ENCODE measurements around the gene TAGLN3.

Gene TAGLN3

DNA sequence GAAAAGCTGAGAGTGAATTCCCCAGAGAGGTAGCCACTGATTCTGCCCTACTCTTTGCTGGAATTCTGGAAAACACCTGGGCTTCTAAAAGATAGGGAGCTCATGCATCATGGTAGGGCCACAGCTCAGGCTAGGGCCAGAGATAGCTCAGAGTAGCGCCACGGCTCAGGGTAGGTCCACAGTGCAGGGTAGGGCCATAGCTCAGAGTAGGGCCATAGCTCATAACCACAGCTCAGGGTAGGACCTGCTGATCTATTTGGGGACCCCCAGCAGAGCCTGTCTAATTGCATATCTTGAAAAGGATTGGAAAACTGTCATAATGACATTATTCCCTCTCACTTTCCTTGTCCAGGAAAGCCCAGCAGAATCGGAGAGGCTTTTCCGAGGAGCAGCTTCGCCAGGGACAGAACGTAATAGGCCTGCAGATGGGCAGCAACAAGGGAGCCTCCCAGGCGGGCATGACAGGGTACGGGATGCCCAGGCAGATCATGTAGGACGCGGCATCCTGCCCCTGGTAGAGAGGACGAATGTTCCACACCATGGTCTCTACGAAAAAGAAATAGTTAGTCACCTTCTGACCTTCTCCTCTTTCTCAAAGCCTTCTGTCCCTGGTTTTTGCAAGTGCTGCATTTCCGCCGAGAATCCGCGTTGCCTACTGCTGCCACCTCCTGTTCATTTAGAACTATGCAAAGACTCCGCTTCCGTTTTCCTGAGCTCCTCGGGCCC is 14.5 kb downstream of the TAGLN3 start:
- no peaks in the 10 kb centered on the region for H3K27me3 ChIP-seq (replicated peaks; ENCODE audit: control insufficient read depth, insufficient read depth, low read length)
- peaks cover 23% of the 10 kb centered on the region for H3K4me1 ChIP-seq (ENCODE audit: control insufficient read depth, insufficient read depth, low read length)
- H3K36me3 ChIP-seq (ENCODE audit: control insufficient read depth, insufficient read depth, low read length, severe bottlenecking): no peaks in the 10 kb centered on the region
- no peaks in the 10 kb centered on the region for H3K9me3 ChIP-seq (ENCODE audit: control insufficient read depth, low read length)
- H3K4me3 ChIP-seq (ENCODE audit: low read length): no peak overlapping the region
- H3K9ac ChIP-seq (ENCODE audit: low read length): no peak overlapping the region
- DNase-seq (ENCODE audit: low read depth): peak; percentile 89

DNA sequence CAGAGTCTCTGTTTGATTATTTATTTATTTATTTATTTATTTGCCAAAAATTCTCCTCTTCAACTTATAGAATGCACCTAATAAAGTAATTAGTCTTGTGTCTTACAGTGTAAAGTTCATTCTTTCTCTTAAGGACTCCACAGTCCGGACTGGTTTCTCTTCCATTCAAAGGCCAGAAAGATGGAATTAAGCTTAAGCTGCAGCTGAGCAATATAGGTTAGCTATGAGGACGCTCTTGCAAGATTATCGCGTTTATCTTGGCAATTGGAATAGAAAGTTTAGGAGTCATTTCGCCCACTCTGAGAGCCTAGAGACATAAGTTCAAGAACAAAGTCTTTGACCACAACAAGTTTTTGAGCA is 15.0 kb downstream of the TAGLN3 start:
- Histone ChIP-seq H3K4me3 (ENCODE audit: low read length) (no peak overlapping the region), H3K9ac (ENCODE audit: low read length) (no peak overlapping the region), H3K27me3 (replicated peaks; ENCODE audit: control insufficient read depth, insufficient read depth, low read length) (no peaks in the 10 kb centered on the region), H3K9me3 (ENCODE audit: control insufficient read depth, low read length) (no peaks in the 10 kb centered on the region), H3K36me3 (ENCODE audit: control insufficient read depth, insufficient read depth, low read length, severe bottlenecking) (no peaks in the 10 kb centered on the region), H3K4me1 (ENCODE audit: control insufficient read depth, insufficient read depth, low read length) (peaks cover 23% of the 10 kb centered on the region)
- DNase-seq (ENCODE audit: low read depth): no peak

DNA sequence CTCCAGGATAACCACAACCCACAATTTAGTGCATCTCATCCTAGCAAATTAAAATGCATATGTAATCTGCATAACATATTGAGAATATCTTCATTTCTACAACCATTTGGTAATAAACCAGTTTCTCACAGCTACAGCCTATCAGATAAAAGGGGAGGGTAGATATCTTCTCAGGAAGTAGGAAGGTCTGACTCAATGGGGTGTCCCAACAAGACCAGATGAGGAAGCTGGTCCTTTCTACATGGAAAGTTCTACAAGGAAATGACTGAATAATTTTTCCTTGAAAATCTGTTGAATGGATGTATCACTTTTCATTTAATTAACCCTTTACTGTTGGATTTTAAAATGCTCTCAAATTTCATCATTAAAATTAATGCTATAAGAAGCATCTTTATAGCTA is 18.4 kb downstream of the TAGLN3 start:
- Histone ChIP-seq H3K36me3 (ENCODE audit: control insufficient read depth, insufficient read depth, low read length, severe bottlenecking) (no peaks in the 10 kb centered on the region), H3K27me3 (replicated peaks; ENCODE audit: control insufficient read depth, insufficient read depth, low read length) (no peaks in the 10 kb centered on the region), H3K4me1 (ENCODE audit: control insufficient read depth, insufficient read depth, low read length) (peaks cover 48% of the 10 kb centered on the region), H3K9ac (ENCODE audit: low read length) (no peak overlapping the region), H3K4me3 (ENCODE audit: low read length) (no peak overlapping the region), H3K9me3 (ENCODE audit: control insufficient read depth, low read length) (peaks cover 3% of the 10 kb centered on the region)
- DNase-seq (ENCODE audit: low read depth): no peak

DNA sequence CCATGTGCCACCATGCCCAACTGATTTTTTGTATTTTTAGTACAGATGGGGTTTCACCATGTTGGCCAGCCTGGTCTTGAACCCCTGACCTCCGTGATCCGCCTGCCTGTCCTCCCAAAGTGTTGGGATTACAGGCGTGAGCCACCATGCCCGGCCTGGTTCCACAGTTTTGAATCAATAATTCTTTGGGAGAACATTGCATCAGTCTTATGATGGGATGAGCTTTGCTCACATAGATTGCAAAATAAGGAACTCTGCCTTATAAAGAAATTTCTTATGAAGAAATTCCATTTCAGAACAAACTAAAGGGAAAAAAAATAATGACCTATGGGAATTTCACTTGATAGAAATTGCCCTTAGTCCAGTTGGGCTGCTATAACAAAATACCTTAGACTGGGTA is 20.0 kb downstream of the TAGLN3 start:
- Histone ChIP-seq H3K4me1 (ENCODE audit: control insufficient read depth, insufficient read depth, low read length) (peaks cover 49% of the 10 kb centered on the region), H3K4me3 (ENCODE audit: low read length) (no peak overlapping the region), H3K27me3 (replicated peaks; ENCODE audit: control insufficient read depth, insufficient read depth, low read length) (no peaks in the 10 kb centered on the region), H3K9ac (ENCODE audit: low read length) (peak overlapping the region; percentile 66), H3K36me3 (ENCODE audit: control insufficient read depth, insufficient read depth, low read length, severe bottlenecking) (no peaks in the 10 kb centered on the region), H3K9me3 (ENCODE audit: control insufficient read depth, low read length) (peaks cover 3% of the 10 kb centered on the region)
- peak; percentile 24 for DNase-seq (ENCODE audit: low read depth)

DNA sequence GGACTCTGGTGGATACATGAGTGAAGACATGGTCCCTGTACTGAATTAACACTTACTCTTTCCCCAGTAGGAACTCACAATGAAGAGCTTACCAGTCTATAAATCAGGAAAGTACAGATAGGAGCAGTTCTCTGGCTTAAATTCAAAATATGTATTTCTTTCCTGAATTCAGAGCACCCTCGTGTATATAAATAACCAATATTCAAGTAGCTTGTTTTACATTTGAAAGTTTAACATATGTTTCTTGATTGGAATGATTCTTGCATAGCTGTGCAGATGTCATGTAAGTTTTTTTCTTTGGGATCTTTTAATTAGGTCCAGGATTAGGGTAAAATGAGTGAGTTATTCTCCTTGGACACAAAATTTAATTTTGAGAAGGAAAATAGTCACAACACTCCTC is 21.0 kb downstream of the TAGLN3 start:
- H3K4me3 ChIP-seq (ENCODE audit: low read length): no peak overlapping the region
- DNase-seq (ENCODE audit: low read depth): no peak
- no peak overlapping the region for H3K9ac ChIP-seq (ENCODE audit: low read length)
- peaks cover 3% of the 10 kb centered on the region for H3K9me3 ChIP-seq (ENCODE audit: control insufficient read depth, low read length)
- peaks cover 49% of the 10 kb centered on the region for H3K4me1 ChIP-seq (ENCODE audit: control insufficient read depth, insufficient read depth, low read length)
- no peaks in the 10 kb centered on the region for H3K27me3 ChIP-seq (replicated peaks; ENCODE audit: control insufficient read depth, insufficient read depth, low read length)
- no peaks in the 10 kb centered on the region for H3K36me3 ChIP-seq (ENCODE audit: control insufficient read depth, insufficient read depth, low read length, severe bottlenecking)

DNA sequence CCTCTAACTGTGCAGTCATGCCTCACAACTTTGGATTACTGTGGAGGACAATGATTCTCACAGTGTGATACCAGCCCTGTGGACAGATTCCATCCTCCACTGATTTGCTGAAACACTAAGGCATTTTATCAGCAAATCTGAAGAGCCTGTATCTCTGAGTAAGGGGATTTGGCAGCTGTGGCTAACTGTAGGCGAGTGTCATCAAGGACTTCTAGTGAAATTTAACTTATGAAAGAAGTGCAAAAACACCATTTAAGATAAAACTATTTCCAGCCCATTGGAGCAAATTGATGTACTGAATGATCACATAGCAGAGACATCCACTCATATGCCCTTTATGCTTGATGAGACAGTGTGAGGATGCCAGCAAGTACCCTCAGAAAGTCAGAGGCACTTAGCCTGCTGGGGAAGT is 22.0 kb downstream of the TAGLN3 start:
- H3K4me1 ChIP-seq (ENCODE audit: control insufficient read depth, insufficient read depth, low read length): peaks cover 49% of the 10 kb centered on the region
- no peak overlapping the region for H3K4me3 ChIP-seq (ENCODE audit: low read length)
- no peaks in the 10 kb centered on the region for H3K27me3 ChIP-seq (replicated peaks; ENCODE audit: control insufficient read depth, insufficient read depth, low read length)
- no peaks in the 10 kb centered on the region for H3K36me3 ChIP-seq (ENCODE audit: control insufficient read depth, insufficient read depth, low read length, severe bottlenecking)
- H3K9me3 ChIP-seq (ENCODE audit: control insufficient read depth, low read length): peaks cover 3% of the 10 kb centered on the region
- DNase-seq (ENCODE audit: low read depth): no peak
- peak overlapping the region; percentile 61 for H3K9ac ChIP-seq (ENCODE audit: low read length)

DNA sequence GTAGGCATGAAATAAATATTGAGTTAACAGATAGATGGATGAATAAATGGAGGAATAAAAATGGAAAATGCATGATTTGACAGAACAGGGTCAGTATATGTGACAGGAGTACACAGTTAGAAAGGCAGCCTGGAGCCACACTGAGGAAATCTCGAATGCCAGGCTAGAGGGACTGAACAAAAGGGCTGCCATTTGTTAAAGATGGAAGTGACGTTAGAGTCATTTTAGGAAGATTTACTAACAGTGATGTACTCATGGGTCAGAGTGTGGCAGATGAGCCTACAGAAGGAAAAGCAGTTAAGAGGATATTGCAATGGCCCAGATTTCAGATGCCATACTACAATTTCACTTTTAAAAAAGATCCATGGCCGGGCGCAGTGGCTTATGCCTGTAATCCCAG is 28.4 kb downstream of the TAGLN3 start:
- no peak for DNase-seq (ENCODE audit: low read depth)
- Histone ChIP-seq H3K4me3 (ENCODE audit: low read length) (no peak overlapping the region), H3K9ac (ENCODE audit: low read length) (no peak overlapping the region), H3K9me3 (ENCODE audit: control insufficient read depth, low read length) (no peaks in the 10 kb centered on the region), H3K36me3 (ENCODE audit: control insufficient read depth, insufficient read depth, low read length, severe bottlenecking) (no peaks in the 10 kb centered on the region), H3K27me3 (replicated peaks; ENCODE audit: control insufficient read depth, insufficient read depth, low read length) (no peaks in the 10 kb centered on the region), H3K4me1 (ENCODE audit: control insufficient read depth, insufficient read depth, low read length) (peaks cover 7% of the 10 kb centered on the region)

DNA sequence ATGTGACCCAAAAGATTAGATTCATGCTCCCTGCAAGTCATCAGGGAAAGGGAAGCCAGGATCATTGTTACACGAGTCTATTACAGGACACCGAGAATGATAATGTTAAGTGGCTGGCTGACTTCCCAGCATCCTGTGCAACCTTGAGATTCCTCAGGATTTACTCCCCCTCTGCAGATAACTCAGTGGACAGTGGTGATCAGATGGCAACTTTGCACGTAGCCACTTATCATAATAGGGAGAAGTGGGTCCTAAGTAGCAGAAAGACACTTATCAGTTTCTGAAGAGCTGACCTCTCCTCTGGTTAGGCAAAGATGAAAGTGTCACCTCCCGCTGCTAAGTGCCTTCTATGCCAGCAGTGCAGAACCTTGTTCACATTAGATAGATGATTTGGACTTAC is 29.1 kb downstream of the TAGLN3 start:
- Histone ChIP-seq H3K27me3 (replicated peaks; ENCODE audit: control insufficient read depth, insufficient read depth, low read length) (no peaks in the 10 kb centered on the region), H3K4me3 (ENCODE audit: low read length) (no peak overlapping the region), H3K36me3 (ENCODE audit: control insufficient read depth, insufficient read depth, low read length, severe bottlenecking) (no peaks in the 10 kb centered on the region), H3K9me3 (ENCODE audit: control insufficient read depth, low read length) (no peaks in the 10 kb centered on the region), H3K4me1 (ENCODE audit: control insufficient read depth, insufficient read depth, low read length) (peaks cover 5% of the 10 kb centered on the region), H3K9ac (ENCODE audit: low read length) (no peak overlapping the region)
- no peak for DNase-seq (ENCODE audit: low read depth)

DNA sequence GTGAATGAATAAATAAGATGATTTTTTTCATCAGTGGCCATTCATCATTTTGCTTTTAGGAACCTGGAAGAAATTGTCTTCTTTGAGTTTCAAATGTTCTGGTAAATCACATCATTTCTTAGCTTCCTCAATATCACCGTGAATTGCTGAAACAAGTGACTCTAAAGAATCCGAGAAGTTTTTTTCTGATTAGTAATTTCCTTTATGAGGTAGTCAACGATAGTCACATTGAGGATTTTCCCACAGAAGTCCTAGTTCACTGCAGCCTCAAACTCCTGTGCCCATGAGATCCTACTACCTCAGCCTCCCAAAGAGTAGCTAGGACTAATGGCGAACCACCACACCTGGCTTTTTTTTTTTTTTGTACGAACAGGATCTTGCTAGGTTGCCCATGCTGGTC is 32.2 kb downstream of the TAGLN3 start:
- Histone ChIP-seq H3K36me3 (ENCODE audit: control insufficient read depth, insufficient read depth, low read length, severe bottlenecking) (no peaks in the 10 kb centered on the region), H3K27me3 (replicated peaks; ENCODE audit: control insufficient read depth, insufficient read depth, low read length) (no peaks in the 10 kb centered on the region), H3K9me3 (ENCODE audit: control insufficient read depth, low read length) (no peaks in the 10 kb centered on the region), H3K4me1 (ENCODE audit: control insufficient read depth, insufficient read depth, low read length) (peaks cover 5% of the 10 kb centered on the region), H3K4me3 (ENCODE audit: low read length) (no peak overlapping the region), H3K9ac (ENCODE audit: low read length) (no peak overlapping the region)
- DNase-seq (ENCODE audit: low read depth): no peak

DNA sequence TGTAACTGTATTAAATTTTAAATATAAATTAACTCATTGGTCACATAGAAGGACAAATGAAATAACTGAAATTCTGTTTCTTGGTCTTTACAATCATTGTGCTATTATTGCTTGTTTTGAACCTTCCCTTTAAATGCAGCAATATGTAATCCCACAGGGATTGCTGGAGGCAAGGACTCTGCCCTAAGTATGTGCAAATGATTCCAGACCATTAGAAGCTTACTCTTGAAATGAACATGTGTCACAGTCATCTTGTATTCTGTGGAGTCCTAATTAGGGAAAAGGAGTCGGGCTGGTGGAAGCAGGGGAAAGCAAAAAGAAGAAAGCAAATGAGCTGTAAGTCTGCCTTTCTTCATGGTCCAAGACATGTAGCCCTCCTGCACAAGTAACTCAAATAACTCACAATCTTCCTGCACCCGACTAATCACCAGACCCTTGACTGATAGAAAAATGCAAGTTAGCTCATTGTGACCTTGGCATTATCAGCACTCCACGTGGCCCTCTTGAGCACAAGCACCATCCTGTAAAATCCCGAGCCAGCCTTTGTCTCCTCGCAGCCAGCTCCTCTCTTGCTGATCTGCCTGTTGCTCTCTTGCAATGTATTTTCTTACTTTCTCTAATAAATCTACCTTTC is 33.5 kb downstream of the TAGLN3 start:
- Histone ChIP-seq H3K9me3 (ENCODE audit: control insufficient read depth, low read length) (no peaks in the 10 kb centered on the region), H3K4me1 (ENCODE audit: control insufficient read depth, insufficient read depth, low read length) (peaks cover 5% of the 10 kb centered on the region), H3K9ac (ENCODE audit: low read length) (no peak overlapping the region), H3K27me3 (replicated peaks; ENCODE audit: control insufficient read depth, insufficient read depth, low read length) (no peaks in the 10 kb centered on the region), H3K4me3 (ENCODE audit: low read length) (no peak overlapping the region), H3K36me3 (ENCODE audit: control insufficient read depth, insufficient read depth, low read length, severe bottlenecking) (no peaks in the 10 kb centered on the region)
- DNase-seq (ENCODE audit: low read depth): no peak

DNA sequence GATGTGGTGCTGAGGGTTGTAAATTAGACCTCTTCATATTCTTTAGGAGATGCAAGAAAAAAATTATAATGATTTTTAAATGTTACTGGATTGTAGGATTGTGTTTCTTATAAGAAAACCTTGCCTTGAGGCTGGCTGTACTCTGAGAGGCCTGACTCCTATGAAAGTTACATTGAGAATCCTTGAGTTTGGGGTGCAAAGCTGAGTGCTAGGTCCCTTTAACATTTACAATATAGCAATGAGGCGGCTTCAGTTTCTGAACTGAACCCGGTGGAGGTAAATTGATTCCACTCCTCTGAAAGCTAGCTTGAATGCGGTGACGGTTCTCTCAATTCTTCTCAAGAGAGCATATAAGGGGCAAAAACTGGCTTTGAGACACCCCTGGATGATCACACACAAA is 35.7 kb downstream of the TAGLN3 start, which contains the start of gene TMPRSS7:
TMPRSS7 (plus strand) TSS at position 301 of the 400 bp plus-strand sequence. CDS start 110 bp downstream, outside the sequence.
- H3K9ac ChIP-seq (ENCODE audit: low read length): no peak within 1 kb of the TSS
- H3K9me3 ChIP-seq (ENCODE audit: control insufficient read depth, low read length): no peaks in the 10 kb centered on the region
- no peaks in the 10 kb centered on the region for H3K36me3 ChIP-seq (ENCODE audit: control insufficient read depth, insufficient read depth, low read length, severe bottlenecking)
- H3K4me3 ChIP-seq (ENCODE audit: low read length): no peak within 1 kb of the TSS
- H3K27me3 ChIP-seq (replicated peaks; ENCODE audit: control insufficient read depth, insufficient read depth, low read length): no peaks in the 10 kb centered on the region
- H3K4me1 ChIP-seq (ENCODE audit: control insufficient read depth, insufficient read depth, low read length): peaks cover 5% of the 10 kb centered on the region
- no peak for DNase-seq (ENCODE audit: low read depth)

Data from adipocyte (in vitro differentiated cells).